GM12875 (cell line): ENCODE measurements around the gene DRAXIN.

Experiments
- H3K4me3 ChIP-seq: one replicate; pipeline ENCODE4 v1.5.1; 2011; ENCODE audit warnings: low read depth, low read length, control low read depth
- TF ChIP-seq, protein P1 (sequence below): IDR thresholded peaks from 2 replicates; pipeline ENCODE4 v1.5.1; 2011; ENCODE audit warnings: low read depth, mild to moderate bottlenecking, control low read depth, inconsistent platforms, low read length, moderate library complexity, borderline replicate concordance; ENCODE audit not compliant: insufficient read depth

DRAXIN gene

GRCh38 chr1:11671205-11671543 is 20.3 kb upstream of the DRAXIN start:
- TF ChIP-seq, protein P1, sequence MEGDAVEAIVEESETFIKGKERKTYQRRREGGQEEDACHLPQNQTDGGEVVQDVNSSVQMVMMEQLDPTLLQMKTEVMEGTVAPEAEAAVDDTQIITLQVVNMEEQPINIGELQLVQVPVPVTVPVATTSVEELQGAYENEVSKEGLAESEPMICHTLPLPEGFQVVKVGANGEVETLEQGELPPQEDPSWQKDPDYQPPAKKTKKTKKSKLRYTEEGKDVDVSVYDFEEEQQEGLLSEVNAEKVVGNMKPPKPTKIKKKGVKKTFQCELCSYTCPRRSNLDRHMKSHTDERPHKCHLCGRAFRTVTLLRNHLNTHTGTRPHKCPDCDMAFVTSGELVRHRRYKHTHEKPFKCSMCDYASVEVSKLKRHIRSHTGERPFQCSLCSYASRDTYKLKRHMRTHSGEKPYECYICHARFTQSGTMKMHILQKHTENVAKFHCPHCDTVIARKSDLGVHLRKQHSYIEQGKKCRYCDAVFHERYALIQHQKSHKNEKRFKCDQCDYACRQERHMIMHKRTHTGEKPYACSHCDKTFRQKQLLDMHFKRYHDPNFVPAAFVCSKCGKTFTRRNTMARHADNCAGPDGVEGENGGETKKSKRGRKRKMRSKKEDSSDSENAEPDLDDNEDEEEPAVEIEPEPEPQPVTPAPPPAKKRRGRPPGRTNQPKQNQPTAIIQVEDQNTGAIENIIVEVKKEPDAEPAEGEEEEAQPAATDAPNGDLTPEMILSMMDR: no peak
- H3K4me3 ChIP-seq: no peak overlapping the region

DNA sequence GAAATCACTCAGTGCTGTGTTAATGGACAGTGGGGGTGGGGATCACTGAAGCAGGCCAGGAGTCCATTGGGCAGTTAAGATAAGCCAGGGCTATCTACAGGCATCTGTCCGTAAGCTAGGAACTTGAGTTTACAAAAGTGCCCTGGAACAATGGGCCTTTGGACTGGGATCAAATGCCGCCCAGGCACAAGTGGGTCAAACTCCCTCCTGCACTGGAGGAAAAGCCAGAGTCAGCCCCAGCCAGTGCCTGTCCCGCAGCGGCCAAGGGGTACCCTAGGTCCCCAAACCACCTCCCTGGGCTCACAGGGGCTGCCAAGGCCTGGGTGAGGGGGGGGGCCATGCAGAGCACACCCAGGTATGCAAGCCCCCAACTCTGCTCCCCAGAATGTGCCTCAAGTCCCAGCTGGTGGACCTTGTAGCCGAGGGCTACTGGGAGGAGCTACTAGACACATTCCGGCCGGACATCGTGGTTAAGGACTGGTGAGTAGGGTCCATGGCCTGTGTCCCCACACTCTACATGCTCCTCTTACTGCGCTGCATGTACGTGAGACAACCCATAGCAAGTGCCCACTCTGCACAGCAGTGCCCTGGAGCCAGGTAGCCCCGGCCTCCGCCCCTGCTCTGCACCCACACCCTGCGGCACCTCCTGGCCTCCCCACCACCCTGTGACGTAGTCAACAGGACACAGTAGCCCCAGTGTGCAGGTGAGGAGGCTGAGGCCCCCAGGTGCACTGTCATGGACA is 19.8 kb upstream of the DRAXIN start:
- no peak overlapping the region for H3K4me3 ChIP-seq
- TF ChIP-seq, protein P1: no peak

DNA sequence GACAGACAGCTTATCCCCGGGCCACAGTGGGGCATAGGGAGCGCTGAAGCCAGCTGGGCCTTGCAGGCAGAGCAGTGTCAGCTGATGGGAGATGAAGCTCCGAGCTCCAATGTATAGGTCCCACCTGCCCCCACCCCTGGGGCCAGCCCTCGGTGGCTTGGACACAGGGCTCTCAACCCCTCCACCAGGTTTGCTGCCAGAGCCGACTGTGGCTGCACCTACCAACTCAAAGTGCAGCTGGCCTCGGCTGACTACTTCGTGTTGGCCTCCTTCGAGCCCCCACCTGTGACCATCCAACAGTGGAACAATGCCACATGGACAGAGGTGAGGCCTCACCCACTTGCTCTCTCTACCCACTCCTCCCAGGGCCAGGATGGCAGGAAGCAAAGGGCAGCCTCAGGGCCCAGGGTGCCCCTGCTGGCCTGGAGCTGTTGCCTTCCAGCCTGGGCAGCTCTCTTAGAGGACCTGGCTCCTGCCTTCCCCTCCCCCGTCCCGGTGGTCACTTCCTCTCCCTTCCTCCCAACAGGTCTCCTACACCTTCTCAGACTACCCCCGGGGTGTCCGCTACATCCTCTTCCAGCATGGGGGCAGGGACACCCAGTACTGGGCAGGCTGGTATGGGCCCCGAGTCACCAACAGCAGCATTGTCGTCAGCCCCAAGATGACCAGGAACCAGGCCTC is 18.3 kb upstream of the DRAXIN start:
- TF ChIP-seq, protein P1: no peak
- no peak overlapping the region for H3K4me3 ChIP-seq

GRCh38 chr1:11674488-11674887 is 17.0 kb upstream of the DRAXIN start:
- H3K4me3 ChIP-seq: no peak overlapping the region
- TF ChIP-seq, protein P1: no peak

DNA sequence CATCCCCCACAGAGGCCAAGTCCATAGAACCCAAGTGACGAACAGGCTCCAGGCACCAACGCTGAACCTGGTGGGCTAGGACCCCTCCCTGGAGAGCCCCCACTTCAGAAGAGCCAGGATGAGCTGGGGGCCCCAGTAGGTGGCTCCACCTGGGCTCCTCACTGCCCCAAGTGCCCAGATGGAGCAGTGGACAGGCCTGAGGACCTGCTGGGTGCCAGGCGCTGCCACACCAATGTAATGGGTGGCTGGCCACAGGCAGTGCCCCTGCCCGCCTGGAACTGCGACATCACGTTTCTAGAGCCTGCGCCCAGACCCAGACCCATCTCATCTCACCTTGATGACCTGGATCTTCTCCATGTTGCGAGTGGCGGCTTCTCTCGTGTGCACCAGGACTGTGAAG is 16.2 kb upstream of the DRAXIN start:
- no peak overlapping the region for H3K4me3 ChIP-seq
- TF ChIP-seq, protein P1: no peak

GRCh38 chr1:11676386-11677103 is 15.0 kb upstream of the DRAXIN start:
- TF ChIP-seq, protein P1: no peak
- no peak overlapping the region for H3K4me3 ChIP-seq
